Stimulated activated CD8-positive, alpha-beta memory T cell treated with anti-CD3 and anti-CD28 coated beads, Interleukin-4, amount 100 ng/mL, for 1 hour (primary cell): ENCODE data around the gene MYORG.
A peak's percentile ranks its signal among the peaks of the same experiment; 100 is the strongest.

Experiments
- DNase-seq, 2 donors: peaks; one replicate each; pipeline ENCODE4 v3.0.0-alpha.2; 2020; ENCODE audit warnings: low read depth in 2 of 2, low spot score in 1 of 2

Gene MYORG

GRCh38 chr9:34385561-34386230 lies 9.0 kb upstream of the MYORG start:
- DNase-seq, result no peak

GRCh38 chr9:34384368-34385165 lies 7.9 kb upstream of the MYORG start:
- DNase-seq, result no peak

- DNase-seq, result no peak
Observed at GRCh38 chr9:34383904-34384303, 7.2 kb upstream of the MYORG start.

GRCh38 chr9:34382879-34383278 lies 6.2 kb upstream of the MYORG start:
- no peak for DNase-seq

- no peak for DNase-seq
Observed at GRCh38 chr9:34382054-34382453, 5.4 kb upstream of the MYORG start.

- DNase-seq, result no peak
Observed at GRCh38 chr9:34381323-34381722, 4.6 kb upstream of the MYORG start.

GRCh38 chr9:34380511-34381315 lies 4.0 kb upstream of the MYORG start:
- peak; percentile 58 to 63 for DNase-seq

GRCh38 chr9:34380034-34380510 lies 3.4 kb upstream of the MYORG start:
- no peak for DNase-seq

- peak; percentile 81 to 82 for DNase-seq
Observed at GRCh38 chr9:34379334-34380033, 2.8 kb upstream of the MYORG start.

GRCh38 chr9:34378376-34379060 lies 1.8 kb upstream of the MYORG start:
- no peak for DNase-seq

- DNase-seq, result no peak
Observed at GRCh38 chr9:34377404-34377746, 677 bp upstream of the MYORG start.

- no peak for DNase-seq
Observed at GRCh38 chr9:34375901-34376595, 650 bp downstream of the MYORG start.

- no peak for DNase-seq
Observed at GRCh38 chr9:34374905-34375552, 1.7 kb downstream of the MYORG start.

GRCh38 chr9:34374339-34374738 lies 2.4 kb downstream of the MYORG start:
- no peak for DNase-seq

- no peak for DNase-seq
Observed at GRCh38 chr9:34373749-34374148, 2.9 kb downstream of the MYORG start.

GRCh38 chr9:34372467-34373011 lies 4.2 kb downstream of the MYORG start:
- no peak for DNase-seq

- DNase-seq, result no peak
Observed at GRCh38 chr9:34371886-34372466, 4.7 kb downstream of the MYORG start.

- no peak for DNase-seq
Observed at GRCh38 chr9:34370970-34371880, 5.5 kb downstream of the MYORG start.
